HG02970 (cell line): ENCODE data around the gene EIF2S1.
"Not testable (repeated sequence)": the region's sequence is repeated elsewhere in the genome, so short reads cannot be mapped to it uniquely, and the experiment has no call there.

Experiments
- ATAC-seq: cut with Tn5 transposase; IDR thresholded peaks from one replicate; pipeline ENCODE4 v1.9.1; 2021; ENCODE audit warnings: mild to moderate bottlenecking, moderate library complexity, moderate number of reproducible peaks; ENCODE audit not compliant: unreplicated experiment, low FRiP score

EIF2S1 gene

DNA sequence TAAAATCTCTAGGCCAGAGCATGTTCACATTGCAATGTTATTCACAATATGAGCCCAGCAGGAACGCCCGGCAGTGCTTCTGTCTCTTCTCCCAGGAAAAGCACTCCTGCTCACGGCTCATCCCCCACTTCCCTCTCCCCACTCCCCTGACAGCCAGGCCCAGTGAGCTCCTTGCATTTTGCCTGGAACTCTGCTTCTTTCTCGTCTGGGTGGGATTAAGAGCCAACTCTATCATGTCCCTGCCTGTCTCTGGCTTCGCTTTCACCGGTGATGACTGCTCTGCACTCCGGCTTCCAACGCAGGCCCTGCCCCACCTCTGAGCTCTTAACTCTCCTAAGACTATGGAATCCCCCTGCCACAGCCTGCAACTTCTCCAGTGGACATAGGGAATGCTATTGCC lies 49.3 kb downstream of the EIF2S1 start:
- ATAC-seq, result no peak

DNA sequence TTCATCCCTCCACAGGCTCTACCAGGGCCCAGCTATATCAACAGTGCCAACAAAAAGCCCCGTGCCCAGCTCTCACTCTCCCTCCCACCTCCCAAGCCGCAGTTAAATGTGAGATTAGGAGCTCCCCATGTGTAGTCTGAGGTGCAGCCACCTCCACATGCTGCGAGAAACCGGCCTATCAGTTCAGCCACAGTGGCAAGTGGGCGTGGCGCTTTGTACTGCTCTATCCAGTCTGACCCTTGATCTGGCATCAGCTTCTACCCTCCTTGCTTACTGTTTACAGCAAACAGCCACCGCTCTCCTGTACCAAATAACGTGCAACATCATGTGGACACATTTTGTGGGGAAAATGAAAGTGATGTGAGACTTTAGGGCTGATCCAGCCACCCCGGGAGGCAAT lies 50.2 kb downstream of the EIF2S1 start:
- no peak for ATAC-seq

DNA sequence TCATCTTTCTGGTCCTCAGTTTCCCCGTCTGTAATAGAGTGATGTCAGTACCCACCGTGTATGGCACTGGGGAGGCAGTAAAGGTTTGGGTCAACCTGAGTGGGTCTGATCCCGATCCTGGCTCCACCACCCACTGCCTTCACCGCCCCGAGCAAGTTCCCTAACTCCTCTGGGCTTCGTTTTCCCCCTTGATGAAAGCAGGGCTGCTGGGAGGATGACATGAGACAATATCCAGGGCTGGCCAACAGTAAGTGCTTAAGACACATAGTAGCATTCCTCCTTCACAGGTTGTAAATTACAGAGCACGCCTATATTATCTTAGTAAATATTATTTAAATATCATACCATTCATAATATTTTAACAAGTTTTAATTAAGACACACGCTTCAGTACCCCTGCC lies 51.2 kb downstream of the EIF2S1 start:
- no peak for ATAC-seq

DNA sequence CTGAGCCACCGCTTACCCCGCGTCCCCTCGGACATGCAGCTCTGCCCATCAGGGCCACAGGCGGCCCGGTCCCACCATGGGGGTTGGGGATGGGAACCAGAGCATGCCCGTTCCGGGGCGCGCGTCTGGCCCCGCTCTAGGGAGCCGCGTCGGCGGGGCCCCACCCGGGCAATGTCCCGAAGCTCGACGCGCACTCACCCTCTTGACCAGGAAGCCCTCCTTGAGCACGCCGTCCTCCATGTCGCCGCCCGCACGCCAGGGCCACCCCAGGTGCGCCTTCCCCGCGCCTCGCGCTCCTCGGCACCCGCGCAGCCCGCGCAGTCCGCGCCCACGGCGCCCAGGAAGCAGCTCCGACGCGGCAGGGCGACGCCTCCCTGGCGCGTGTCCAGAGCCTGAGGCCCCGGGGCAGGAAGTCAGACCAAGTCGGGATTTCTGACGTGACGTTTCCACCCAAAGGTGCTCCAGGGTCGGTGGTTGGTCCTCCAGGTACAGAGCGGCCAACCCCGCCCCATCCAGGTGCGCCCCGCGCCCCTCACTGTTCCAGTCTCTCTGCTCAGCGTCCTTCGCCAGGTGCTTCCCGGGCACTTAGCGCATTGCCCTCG lies 51.8 kb downstream of the EIF2S1 start, which contains the start of gene PLEK2:
PLEK2 (minus strand) TSS at position 346 of the 602 bp plus-strand sequence; CDS start at position 240, 106 bp downstream.
- ATAC-seq, result no peak

DNA sequence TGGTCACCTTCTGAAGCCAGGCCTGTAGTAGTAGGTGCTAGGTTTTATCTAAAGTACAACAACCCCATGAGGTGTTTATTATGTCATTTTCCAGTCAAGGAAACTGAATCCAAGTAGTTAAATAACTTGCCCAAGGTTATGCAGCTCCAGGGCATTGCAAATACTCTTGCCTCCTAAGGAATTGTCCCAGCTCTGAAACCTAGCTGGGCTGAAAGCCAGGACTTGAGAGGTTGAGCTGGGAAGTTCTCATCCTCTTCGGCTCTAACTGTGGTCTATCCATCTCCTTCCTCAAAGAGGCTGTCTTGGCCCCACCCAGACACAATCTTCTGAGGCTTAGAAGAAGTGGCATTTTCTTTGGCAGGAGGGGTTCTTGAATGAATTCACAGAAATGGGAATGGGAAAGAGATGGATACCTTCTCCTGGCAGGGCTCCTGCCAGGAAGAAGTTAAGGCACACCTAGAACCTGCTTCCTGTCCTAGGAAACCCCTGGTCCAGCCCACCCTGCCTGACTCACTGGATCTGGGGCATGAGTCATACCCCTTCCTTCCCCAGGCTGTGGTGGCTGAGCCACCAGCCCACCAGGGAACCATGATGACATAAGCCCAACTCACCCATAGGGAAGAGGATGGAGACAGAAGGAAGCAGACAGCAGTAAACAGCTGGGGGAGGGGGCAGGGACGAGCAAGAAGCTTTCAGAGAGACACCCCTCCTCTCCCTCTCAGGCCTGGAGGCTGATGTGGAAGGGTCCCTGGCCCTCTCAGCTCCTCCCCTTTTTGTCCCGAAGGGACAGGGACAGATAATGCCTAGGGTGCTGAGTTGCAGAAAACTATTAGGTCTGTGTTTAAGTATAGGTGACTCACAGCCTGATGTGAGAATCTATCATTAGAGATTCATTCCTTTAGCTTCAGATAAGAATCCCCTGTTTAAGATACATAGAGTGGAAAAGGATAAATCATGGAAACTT lies 54.0 kb downstream of the EIF2S1 start:
- ATAC-seq, result no peak

DNA sequence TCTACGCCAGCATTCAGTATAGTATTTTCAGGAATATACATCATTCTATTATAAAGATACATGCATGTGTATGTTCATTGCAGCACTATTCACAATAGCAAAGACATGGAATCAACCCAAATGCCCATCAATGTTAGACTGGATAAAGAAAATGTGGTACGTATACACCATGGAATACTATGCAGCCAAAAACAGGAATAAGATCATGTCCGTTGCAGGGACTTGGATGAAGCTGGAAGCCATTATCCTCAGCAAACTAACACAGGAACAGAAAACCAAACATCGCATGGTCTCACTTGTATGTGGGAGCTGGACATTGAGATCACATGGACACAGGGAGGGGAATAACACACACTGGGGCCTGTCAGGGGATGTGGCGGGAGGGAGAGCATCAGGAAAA lies 55.5 kb downstream of the EIF2S1 start:
- not testable (repeated sequence) for ATAC-seq

DNA sequence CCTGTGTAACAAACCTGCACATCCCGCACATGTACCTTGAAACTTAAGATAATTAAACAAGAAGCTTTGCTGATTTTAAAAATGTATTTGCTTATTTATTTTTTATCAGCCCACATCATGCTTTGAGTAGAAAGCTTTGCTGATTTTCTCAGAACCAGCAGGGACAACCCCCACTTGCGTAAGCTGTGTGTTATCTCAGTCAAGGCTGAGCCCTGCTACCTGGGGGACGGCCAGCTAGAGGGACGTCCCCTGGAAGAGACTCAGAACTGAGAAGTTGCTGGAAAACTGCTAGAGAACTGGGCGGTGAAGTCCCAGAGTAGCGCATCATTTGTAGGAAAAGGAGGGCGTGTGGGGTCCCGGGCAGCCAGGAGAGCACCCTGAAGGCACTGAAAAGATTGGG lies 56.0 kb downstream of the EIF2S1 start:
- ATAC-seq, result no peak

DNA sequence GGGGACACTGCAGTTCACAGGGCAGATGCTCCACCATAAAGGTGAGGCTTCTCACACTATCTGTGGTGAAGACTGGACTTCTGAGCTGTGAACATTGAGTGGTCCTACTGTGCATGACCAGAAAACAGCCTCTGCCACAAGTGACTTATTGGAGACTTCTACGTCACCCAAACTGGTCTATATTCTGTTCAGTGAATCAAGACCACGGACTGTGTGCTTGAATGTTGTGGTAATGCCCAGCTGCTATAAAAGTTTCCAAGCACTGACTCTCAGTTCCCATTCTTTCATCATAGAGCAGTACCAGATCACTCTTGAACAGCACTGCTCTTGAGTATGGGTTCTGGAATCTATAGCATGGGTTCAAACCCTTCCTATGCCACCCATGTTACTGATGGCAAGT lies 56.7 kb downstream of the EIF2S1 start:
- ATAC-seq, result no peak

DNA sequence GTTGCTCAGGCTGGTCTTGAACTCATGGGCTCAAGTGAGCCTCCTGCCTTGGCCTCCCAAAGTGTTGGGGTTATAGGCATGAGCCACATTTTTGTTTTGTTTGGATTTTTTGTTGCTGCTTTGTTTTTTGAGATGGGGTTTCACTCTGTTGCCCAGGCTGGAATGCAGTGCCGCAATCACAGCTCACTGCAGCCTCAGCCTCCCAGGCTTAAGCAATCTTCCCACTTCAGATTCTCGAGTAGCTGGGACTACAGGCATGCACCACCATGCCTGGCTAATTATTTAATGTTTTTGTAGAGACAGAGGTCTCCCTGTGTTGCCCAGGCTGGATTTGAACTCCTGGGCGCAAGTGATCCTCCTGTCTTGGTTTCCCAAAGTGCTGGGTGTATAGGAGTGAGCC lies 57.5 kb downstream of the EIF2S1 start:
- no peak for ATAC-seq

DNA sequence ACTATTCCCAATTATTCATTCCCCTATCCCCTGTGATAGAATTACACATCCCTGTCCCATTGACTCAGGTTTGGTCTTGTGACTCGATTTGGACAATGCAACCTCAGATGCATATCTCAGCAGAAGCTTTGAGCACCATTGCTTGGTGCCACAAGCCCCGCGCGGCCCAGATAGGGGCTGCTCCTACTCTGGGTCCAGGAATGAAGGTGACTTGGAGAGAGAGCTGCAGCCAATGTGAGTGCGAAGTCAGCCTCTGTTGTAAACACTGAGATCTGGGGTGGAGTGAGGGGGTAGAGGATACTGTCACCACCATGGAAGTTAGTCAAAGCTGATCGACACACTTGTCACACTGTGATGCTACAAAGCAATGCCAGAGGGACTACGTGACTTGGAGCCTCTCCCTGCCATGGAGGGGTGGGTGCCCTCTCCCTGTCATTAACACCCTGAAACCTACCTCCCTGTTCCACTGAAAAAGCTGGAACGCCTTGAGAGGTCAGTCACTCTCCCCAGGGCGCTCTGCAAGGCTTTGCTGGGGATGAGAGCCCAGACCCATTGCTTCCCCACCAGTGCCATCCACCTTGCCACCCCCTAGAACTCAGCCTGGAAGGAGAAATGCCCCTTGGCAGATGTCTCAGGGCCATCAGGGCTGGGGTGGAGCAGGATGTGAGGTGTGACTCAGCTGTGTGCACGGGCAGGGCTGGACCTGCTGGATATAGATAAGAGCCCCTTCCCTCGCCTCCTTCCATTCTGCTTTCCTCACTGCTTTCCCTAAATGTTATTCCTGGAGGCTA lies 58.5 kb downstream of the EIF2S1 start:
- no peak for ATAC-seq

DNA sequence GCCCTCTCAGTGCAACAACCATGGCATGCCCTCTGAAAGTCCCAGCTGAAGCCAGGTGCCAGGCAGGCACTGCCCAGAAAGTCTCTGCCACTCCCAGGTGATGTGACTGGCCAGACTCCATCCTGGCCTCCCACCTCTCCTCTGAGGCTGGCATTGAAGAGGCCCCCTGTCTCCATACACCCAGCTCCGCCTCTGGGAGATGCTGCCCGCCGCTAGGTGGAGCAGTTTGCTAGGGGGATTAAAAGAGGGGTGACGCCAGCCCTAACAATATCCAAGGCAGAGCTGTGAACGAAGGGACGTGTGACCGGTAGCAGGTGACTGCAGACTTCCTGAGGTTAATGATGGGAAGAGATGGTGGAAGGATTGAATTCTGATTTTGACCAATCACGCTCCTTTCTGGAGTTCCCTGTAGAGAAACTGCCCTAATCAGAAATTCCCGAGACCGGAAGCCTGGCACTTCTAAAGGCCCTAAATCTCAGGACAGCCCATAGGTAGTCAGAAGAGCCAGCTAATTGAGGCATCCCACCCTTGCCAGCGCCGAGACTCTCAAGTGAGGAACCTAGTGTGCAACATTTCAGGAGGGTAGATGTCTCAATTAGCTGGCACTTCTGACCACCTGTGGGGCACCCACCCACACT lies 60.1 kb downstream of the EIF2S1 start:
- ATAC-seq, result no peak

DNA sequence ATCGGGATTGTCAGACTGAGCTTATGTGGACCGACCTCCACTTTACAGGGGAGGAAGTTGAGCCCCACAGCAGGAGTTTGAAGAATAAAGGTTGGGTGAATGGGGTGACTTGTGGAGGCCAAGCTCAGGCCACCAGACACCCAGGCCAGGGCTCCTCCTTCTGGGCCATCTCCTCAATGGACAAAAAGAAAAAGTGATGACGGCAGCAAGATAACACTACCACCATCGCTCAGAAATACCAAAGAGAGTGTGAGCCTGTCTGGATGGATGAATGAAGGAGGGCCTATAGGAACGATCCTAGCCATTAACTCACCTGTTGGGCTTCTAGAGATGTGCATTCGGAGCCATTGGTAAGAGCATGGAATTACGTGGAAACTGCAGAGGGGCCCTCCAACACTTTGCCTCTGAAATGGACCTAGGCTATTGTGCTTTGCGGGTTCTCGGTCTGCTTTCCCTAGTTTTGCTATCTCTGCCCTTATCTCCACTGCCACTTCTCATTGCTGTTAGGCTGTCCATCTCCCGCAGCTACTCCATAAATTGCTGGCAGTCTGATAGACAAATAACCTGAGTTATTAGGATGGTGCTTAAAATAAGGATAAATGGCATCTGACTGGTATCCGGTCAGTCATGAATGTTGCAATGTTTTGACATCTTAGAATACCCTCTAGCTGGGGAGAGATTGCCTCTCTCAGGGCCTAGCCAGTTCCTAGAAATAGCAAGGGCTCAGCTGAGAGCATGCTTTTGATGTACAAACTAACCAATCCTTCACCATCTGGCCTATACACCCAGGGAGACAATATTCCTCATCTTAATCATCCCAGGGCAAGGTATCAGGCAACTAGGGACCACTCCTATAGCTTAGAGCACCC lies 61.5 kb downstream of the EIF2S1 start:
- ATAC-seq, result no peak

DNA sequence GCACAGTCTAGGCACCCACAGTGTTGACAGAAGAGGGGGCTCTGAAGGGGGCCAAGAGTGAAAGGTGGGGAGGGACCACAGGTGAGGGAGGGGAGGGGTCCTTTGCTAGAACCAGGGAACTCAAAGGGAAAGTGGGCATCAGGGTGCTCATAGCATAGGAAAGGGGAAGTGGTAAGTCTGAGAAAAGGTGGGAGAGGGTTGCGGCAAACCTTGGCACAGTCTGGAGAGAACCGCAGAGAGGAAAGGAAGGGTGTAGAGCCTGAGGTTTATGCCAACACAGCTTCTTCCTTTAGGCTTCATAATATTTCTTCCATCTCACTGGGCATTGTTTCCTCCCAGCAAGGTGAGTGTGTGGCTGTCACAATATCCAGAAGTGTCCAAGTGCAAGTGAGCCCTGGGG lies 63.3 kb downstream of the EIF2S1 start:
- no peak for ATAC-seq

DNA sequence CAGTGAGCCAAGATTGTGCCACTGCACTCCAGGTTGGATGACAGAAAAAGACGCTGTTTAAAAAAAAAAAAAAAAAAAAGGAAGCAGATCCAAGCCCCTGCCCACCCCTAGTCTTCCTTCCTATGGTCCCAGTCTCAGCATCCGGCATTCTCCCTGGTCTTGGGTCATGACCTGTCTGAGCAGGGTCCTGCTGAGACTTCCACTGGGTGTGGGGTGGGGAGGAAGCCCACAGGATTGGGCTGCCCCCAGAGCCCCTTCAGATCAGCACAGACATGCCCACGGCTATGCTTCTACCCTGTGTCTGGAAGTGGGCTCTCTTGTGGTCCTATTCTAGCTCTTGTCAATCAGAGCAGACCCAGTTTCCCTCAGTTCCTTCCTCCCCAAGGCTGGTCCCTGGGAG lies 64.4 kb downstream of the EIF2S1 start:
- no peak for ATAC-seq

DNA sequence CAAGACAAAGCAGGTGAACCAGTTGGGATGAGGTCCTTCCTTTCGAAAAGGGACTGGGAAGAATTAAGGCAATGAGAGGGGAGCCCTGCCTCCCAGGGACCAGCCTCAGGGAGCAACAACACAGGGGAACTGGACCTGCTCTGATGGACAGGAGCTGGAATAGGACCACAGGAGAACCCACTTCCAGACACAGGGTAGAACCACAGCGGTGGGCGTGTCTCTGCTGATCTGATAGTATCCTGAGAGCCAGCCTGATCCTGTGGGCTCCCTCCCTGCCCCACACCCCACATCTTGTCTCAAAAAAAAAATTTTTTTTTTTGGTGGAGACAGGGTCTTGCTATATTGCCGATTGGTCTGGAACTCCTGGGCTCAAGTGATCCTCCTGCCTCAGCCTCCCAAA lies 65.5 kb downstream of the EIF2S1 start:
- ATAC-seq, result no peak

DNA sequence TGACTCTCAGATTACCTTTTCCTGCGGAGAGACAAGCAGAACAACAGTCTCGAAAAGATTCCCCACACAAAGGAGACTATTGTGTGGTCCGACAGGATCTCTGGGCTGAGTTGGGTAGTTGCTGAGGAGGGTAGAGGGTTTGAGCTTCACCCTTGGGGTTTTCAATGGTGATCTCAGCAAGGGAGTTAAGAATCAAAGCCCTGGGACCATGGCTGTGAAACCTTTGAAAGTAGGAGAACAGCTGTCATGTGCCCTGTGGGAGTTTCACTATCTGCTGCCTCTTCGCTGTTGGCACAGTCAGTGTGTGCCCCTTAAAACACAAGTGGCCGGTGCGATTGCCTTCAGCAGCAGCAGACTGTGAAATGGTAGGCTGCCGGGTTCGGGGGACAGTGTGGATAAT lies 66.0 kb downstream of the EIF2S1 start:
- no peak for ATAC-seq

DNA sequence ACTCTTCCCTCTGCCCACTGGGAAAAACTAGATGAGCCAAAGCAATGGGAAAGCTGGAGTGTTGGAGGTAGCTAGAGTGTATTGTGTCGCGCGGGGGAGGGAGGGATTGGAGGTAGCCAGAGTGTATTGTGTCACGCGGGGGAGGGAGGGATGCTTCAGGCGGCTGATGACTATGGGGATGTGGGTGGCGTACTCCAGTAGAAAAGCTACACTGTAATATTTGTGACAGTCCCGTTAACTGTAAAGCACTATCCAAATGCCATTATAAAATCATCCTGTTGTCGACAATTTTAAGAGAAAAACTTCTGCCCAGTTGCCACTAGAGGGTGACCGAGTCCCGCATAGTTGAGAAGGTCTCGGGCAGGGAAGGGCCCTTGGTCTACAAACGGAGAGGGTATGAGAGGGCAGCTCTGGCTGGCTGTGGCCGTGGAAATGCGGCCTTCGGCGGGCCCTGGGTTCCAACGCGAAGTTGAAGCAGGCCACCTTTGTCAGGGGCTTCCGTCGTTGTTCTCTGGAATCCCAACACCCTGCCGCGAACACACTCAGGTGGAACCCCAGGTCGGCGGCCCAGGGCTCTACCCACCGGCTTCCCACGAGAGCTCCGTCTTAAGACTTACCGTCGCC lies 67.0 kb downstream of the EIF2S1 start:
- no peak for ATAC-seq

DNA sequence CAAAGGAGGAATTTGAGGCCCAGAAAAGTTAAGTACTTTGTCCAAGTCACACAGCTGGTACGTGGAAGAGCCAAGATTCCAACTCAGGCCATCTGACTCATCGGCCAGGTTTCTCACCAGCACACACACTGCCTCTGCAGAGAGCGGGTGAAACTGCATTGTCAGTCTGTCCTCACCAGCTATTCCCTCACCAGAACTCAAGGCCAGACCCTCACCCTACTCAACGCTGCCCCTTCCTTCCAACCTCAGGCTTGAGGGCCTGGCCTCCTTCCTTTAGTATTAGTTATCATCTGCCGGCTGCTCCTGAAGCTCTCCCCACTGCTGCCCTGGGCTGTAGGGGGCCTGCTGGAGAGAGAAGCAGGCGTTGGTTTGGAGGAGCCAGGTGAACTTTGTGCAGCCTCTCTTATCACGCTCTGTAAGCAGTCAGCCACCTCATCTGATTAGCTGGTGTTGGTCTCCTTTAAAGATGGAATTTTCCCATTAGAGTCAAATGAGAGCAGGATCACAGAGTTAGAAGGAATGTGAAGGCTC lies 68.4 kb downstream of the EIF2S1 start:
- ATAC-seq, result no peak
